ENCODE measurements around the gene CD19.

Gene CD19

GRCh38 chr16:28913946-28914724 is 17.6 kb upstream of the CD19 start:
- no peaks in the 10 kb centered on the region for H3K27me3 ChIP-seq
- H4K20me1 ChIP-seq, result peaks cover 0 to 9% (median 0%) of the 10 kb centered on the region in 11 experiments; a peak in 4 of 22 replicates
- no peak overlapping the region for H3K4me3 ChIP-seq
- peak overlapping the region in 2 of 11 experiments; percentile 6 to 58; a peak in 2 of 22 replicates for H3K4me2 ChIP-seq
- peaks cover 0 to 54% (median 30%) of the 10 kb centered on the region in 10 experiments; a peak in 14 of 20 replicates for H3K4me1 ChIP-seq
- peak overlapping the region in 4 of 11 experiments; percentile 19 to 56 (median 33); a peak in 4 of 22 replicates for H3K9ac ChIP-seq
- peaks cover 79 to 100% (median 96%) of the 10 kb centered on the region in 11 experiments for H3K36me3 ChIP-seq
- no peaks in the 10 kb centered on the region for H3K9me3 ChIP-seq (replicated peaks in 1 of 11)
- peak overlapping the region in 5 of 11 experiments; percentile 8 to 84 (median 81); a peak in 8 of 22 replicates for H3K27ac ChIP-seq
- no peak for TF ChIP-seq Cebpa-rat (IDR thresholded peaks at IDR 0.05)

- Histone ChIP-seq H3K4me1 (peaks cover 0 to 50% (median 30%) of the 10 kb centered on the region in 10 experiments; a peak in 14 of 20 replicates), H3K9me3 (replicated peaks in 1 of 11) (no peaks in the 10 kb centered on the region), H3K4me3 (no peak overlapping the region), H3K36me3 (peaks cover 84 to 100% (median 97%) of the 10 kb centered on the region in 11 experiments), H4K20me1 (peaks cover 0 to 9% (median 0%) of the 10 kb centered on the region in 11 experiments; a peak in 4 of 22 replicates), H3K9ac (no peak overlapping the region), H3K27ac (peak overlapping the region in 1 of 11 experiments; percentile 83; a peak in 1 of 22 replicates), H3K4me2 (no peak overlapping the region), H3K27me3 (no peaks in the 10 kb centered on the region)
- TF ChIP-seq Cebpa-rat (IDR thresholded peaks at IDR 0.05), result no peak
Observed at GRCh38 chr16:28915181-28915580, 16.6 kb upstream of the CD19 start.

GRCh38 chr16:28917095-28917494 is 14.7 kb upstream of the CD19 start:
- H3K9me3 ChIP-seq (replicated peaks in 1 of 11), result no peaks in the 10 kb centered on the region
- peak overlapping the region in 3 of 11 experiments; percentile 13 to 41 (median 35); a peak in 2 of 22 replicates for H3K27ac ChIP-seq
- peaks cover 74 to 98% (median 88%) of the 10 kb centered on the region in 11 experiments for H3K36me3 ChIP-seq
- peaks cover 4 to 51% (median 36%) of the 10 kb centered on the region in 10 experiments; a peak in 18 of 20 replicates for H3K4me1 ChIP-seq
- H3K27me3 ChIP-seq, result no peaks in the 10 kb centered on the region
- no peak overlapping the region for H3K4me3 ChIP-seq
- H4K20me1 ChIP-seq, result peaks cover 0 to 9% (median 0%) of the 10 kb centered on the region in 11 experiments; a peak in 4 of 22 replicates
- no peak overlapping the region for H3K4me2 ChIP-seq
- TF ChIP-seq Cebpa-rat (IDR thresholded peaks at IDR 0.05), result no peak
- 0 out of 22 replicates have a peak overlapping the region, but pooled peaks of 1 of the 11 experiments have one; percentile 4 for H3K9ac ChIP-seq

- no peak for TF ChIP-seq Cebpa-rat (IDR thresholded peaks at IDR 0.05)
- Histone ChIP-seq H3K27me3 (no peaks in the 10 kb centered on the region), H3K4me3 (no peak overlapping the region), H3K9me3 (replicated peaks in 1 of 11) (no peaks in the 10 kb centered on the region), H3K4me2 (no peak overlapping the region), H3K27ac (no peak overlapping the region), H3K9ac (no peak overlapping the region; a peak in 1 of 22 replicates), H3K36me3 (peaks cover 62 to 93% (median 81%) of the 10 kb centered on the region in 11 experiments), H4K20me1 (peaks cover 0 to 9% (median 0%) of the 10 kb centered on the region in 11 experiments; a peak in 5 of 22 replicates), H3K4me1 (peaks cover 17 to 51% (median 37%) of the 10 kb centered on the region in 10 experiments)
Observed at GRCh38 chr16:28918698-28919097, 13.1 kb upstream of the CD19 start.

GRCh38 chr16:28923231-28923587 is 8.6 kb upstream of the CD19 start:
- H3K4me3 ChIP-seq, result peak overlapping the region; percentile 38 to 87 (median 76); a peak in 17 of 20 replicates

GRCh38 chr16:28923652-28924398 is 7.9 kb upstream of the CD19 start:
- Histone ChIP-seq H3K4me3 (peak overlapping the region; percentile 67 to 87 (median 76)), H4K20me1 (peaks cover 0 to 17% (median 0%) of the 10 kb centered on the region in 11 experiments; a peak in 6 of 22 replicates), H3K9ac (peak overlapping the region; percentile 93 to 99 (median 99); a peak in 21 of 22 replicates), H3K36me3 (peaks cover 12 to 42% (median 30%) of the 10 kb centered on the region in 11 experiments), H3K27ac (peak overlapping the region; percentile 93 to 100 (median 99); a peak in 21 of 22 replicates), H3K4me1 (peaks cover 26 to 66% (median 62%) of the 10 kb centered on the region in 10 experiments), H3K9me3 (replicated peaks in 1 of 11) (no peaks in the 10 kb centered on the region), H3K4me2 (peak overlapping the region; percentile 97 to 100 (median 99)), H3K27me3 (no peaks in the 10 kb centered on the region)
- TF ChIP-seq Cebpa-rat (IDR thresholded peaks at IDR 0.05), result no peak

More at GRCh38 chr16:28923231-28923587, 8.6 kb upstream of the CD19 start:
- H3K36me3 ChIP-seq, result peaks cover 18 to 48% (median 36%) of the 10 kb centered on the region in 11 experiments
- no peaks in the 10 kb centered on the region for H3K9me3 ChIP-seq (replicated peaks in 1 of 11)
- H3K27ac ChIP-seq, result peak overlapping the region; percentile 44 to 100 (median 99); a peak in 20 of 22 replicates
- no peak for TF ChIP-seq Cebpa-rat (IDR thresholded peaks at IDR 0.05)
- peaks cover 0 to 17% (median 0%) of the 10 kb centered on the region in 11 experiments; a peak in 6 of 22 replicates for H4K20me1 ChIP-seq
- H3K4me2 ChIP-seq, result peak overlapping the region; percentile 97 to 100 (median 99)
- peaks cover 26 to 62% (median 56%) of the 10 kb centered on the region in 10 experiments for H3K4me1 ChIP-seq
- H3K27me3 ChIP-seq, result no peaks in the 10 kb centered on the region
- H3K9ac ChIP-seq, result peak overlapping the region; percentile 57 to 99 (median 99); a peak in 21 of 22 replicates

- peak overlapping the region; percentile 67 to 87 (median 76) for H3K4me3 ChIP-seq
- H3K27me3 ChIP-seq, result no peaks in the 10 kb centered on the region
- no peaks in the 10 kb centered on the region for H3K9me3 ChIP-seq (replicated peaks in 1 of 11)
- TF ChIP-seq Cebpa-rat (IDR thresholded peaks at IDR 0.05), result no peak
- H3K36me3 ChIP-seq, result peaks cover 6 to 36% (median 24%) of the 10 kb centered on the region in 11 experiments
- peak overlapping the region; percentile 93 to 99 (median 99); a peak in 21 of 22 replicates for H3K9ac ChIP-seq
- H3K27ac ChIP-seq, result peak overlapping the region; percentile 93 to 100 (median 99); a peak in 21 of 22 replicates
- H3K4me2 ChIP-seq, result peak overlapping the region; percentile 97 to 100 (median 99)
- peaks cover 0 to 17% (median 0%) of the 10 kb centered on the region in 11 experiments; a peak in 6 of 22 replicates for H4K20me1 ChIP-seq
- H3K4me1 ChIP-seq, result peaks cover 26 to 71% (median 67%) of the 10 kb centered on the region in 10 experiments
Observed at GRCh38 chr16:28924399-28924761, 7.4 kb upstream of the CD19 start.

- H3K4me3 ChIP-seq, result peak within 1 kb of the TSS; percentile 67 to 87 (median 76)
- no peaks in the 10 kb centered on the region for H3K27me3 ChIP-seq
- peak within 1 kb of the TSS; percentile 93 to 99 (median 99) for H3K9ac ChIP-seq
- H4K20me1 ChIP-seq, result peaks cover 0 to 17% (median 0%) of the 10 kb centered on the region in 11 experiments; a peak in 6 of 22 replicates
- H3K9me3 ChIP-seq (replicated peaks in 1 of 11), result no peaks in the 10 kb centered on the region
- no peak for TF ChIP-seq Cebpa-rat (IDR thresholded peaks at IDR 0.05)
- peaks cover 1 to 31% (median 20%) of the 10 kb centered on the region in 11 experiments; a peak in 21 of 22 replicates for H3K36me3 ChIP-seq
- H3K4me2 ChIP-seq, result peak within 1 kb of the TSS; percentile 97 to 100 (median 99)
- peaks cover 26 to 76% (median 71%) of the 10 kb centered on the region in 10 experiments for H3K4me1 ChIP-seq
- H3K27ac ChIP-seq, result peak within 1 kb of the TSS; percentile 93 to 100 (median 99)
Observed at GRCh38 chr16:28924762-28925385, 6.9 kb upstream of the CD19 start, which contains the start of gene RABEP2. Gene RABEP2 (minus strand): TSS chr16:28925238. CDS start chr16:28925163, 75 bp downstream.
